GM19452 (cell line): ENCODE data around the gene PSMG4.

ENCODE experiments used
- ATAC-seq: cut with Tn5 transposase; IDR thresholded peaks from one replicate; pipeline ENCODE4 v1.9.1; 2021; ENCODE audit not compliant: unreplicated experiment

PSMG4 gene

DNA sequence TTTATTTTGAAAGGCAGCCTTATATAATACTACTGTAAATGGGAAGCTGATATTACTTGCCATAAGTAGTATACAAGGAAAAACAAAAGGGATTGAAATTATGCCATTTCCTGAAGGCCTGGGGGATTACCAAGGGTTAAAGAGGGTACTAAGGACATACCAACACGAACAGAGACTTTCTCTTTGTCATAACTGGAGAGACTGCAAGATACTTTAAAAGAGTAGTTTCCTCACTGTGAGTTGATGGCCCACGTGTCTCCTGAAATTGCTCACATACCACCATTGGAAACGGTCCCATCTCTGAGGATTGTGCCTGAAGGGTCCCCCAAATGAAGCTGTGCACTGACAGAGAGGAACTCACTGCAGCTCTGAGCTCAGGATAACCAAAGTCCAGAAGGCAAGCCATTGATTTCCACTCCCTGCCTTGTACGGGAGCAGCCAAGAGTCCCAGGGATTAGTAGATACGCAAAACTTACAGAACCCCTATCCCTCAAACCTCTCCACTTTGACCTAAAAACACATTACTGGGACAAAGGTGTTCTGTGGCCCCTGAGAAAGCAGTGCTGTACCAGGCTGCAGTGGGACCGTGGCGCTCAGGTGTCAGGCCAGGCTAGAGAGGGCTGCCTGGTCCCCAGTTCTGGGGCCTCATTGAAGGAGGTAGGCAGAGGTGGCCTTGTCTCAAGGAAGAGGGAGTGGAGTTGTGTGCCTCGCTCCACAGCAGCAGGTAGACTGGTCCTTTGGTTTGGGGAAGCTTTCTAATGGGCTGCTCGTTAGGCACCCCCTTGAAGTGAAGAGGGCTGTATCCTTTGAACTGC is 15.2 kb downstream of the PSMG4 start:
- ATAC-seq = no peak

DNA sequence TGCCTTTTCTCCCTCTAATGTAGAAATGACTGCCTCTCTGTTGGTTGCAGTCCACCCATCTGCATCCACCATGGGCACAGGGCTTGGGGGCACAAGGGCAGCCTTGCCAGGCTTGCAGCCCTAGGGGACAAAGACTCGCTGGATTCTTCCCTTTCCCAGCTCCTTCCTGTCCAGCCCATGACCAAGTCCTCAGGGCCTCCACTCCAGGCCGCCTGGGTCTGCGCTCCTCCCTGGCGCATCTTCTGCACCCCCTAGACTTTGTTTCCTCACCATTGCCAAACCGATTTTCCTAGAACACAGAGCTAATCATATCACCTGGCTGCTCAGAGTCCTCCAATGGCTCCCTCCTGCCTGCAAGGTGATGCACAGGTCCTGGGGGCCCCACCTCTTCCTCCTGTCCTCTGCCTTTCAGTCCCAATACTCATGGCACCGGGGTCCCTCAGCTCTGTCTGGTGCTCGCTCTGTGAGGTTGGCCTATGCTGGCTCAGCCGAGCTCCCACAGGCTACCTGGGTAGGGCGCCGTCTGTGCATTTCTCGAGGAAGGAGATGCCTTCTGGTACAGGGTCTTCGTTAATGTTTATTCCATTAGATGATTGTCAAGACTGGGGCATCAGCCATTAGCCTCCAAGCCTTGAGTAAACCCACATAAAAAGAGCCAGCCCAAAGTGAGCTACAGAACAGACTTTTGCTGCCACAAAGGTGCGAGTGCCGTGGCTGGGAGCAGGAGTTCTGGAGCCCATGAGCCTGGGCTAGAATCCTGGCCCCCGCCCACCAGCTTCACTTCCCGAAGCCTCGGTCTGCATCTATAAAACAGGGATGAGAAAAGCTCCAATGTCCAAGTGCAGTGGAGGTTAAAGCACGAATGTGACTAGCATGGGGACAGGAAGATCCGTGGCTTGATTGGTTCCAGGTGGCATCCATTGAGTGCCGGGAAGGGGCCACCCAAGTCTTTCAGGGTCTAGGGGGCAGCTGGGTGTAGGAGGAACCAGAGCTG is 17.7 kb downstream of the PSMG4 start:
- ATAC-seq = no peak

DNA sequence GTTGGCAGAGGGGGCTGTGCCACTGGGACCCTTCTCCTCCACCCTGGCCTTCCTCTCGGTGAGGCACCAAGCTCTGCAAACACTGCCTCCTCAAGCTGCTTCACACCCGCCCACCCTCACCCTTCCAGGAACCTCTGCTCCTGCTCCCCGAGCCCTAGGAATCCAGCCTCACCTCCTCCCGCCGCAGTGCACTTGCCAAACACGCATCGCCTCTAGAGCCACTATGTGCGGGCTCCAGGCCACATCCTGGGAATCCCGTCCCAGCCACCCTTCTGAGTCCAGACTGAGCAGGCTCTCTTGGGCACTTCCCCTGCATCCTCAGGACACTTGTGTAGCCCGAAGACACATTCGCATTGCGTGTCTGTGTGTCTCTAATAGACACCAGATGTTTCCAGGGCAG is 18.5 kb downstream of the PSMG4 start:
- no peak for ATAC-seq

DNA sequence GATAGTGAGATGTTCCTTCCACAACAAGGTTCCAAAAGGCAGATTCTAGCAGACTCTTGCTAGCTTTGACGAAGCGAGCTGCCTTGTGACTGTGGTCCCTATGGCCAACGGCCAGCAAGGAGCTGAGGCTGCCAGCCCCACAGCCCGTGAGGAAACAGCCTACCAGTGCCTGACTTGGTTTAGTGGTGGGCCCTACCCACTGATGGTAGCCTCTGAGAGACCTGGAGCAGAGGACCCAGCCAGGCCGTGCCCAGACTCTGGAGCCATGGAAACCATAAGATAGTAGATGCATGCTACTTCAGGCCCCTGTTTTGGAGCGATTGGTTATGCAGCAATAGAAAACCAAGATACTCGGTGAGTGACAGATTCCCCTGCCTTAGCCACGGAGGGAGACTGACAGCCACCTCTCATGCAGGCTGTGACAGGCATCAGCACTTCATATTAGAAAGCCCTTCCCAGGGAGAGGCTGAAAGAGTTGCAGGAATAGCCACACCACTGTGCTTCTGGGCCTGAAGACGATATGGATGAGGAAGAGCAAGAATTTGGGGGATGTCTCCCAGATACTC is 19.2 kb downstream of the PSMG4 start:
- no peak for ATAC-seq

DNA sequence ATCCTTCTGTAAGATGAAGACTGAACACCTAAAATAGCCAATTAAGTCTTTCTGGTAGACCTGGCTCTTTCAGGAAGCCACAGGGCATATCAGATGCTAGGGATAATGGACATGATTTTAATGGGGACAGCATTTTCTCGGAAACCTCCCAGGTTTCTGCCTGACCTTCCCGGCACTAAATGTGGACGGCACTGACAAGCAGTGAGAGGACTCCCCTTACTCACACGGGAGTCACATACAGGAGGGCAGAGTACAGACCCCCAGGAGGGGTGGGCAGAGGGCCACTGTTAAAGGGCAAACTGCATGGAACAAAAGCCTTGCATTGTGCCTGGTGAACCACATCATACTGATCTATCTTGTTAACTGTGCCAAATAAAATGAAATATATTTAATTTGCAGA is 19.9 kb downstream of the PSMG4 start:
- no peak for ATAC-seq

DNA sequence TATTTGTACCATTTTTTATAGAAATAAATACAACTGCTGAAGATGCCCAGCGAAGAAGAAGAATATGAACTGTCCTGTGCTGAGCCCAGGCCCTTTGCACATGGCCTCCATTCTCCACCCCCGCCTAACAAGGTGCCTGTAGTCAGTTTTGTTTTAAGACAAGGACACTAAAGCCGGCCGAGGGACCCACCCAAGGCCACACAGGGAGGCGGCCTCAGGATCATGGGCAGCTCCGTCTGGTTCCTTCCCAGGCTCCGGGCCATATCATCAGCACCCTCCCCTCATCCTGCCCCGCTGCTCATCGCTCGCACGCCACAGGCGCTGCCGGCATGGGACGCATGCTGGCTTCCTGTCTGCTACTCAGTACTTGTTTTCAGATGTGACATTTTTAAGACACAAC is 21.3 kb downstream of the PSMG4 start:
- ATAC-seq = no peak

DNA sequence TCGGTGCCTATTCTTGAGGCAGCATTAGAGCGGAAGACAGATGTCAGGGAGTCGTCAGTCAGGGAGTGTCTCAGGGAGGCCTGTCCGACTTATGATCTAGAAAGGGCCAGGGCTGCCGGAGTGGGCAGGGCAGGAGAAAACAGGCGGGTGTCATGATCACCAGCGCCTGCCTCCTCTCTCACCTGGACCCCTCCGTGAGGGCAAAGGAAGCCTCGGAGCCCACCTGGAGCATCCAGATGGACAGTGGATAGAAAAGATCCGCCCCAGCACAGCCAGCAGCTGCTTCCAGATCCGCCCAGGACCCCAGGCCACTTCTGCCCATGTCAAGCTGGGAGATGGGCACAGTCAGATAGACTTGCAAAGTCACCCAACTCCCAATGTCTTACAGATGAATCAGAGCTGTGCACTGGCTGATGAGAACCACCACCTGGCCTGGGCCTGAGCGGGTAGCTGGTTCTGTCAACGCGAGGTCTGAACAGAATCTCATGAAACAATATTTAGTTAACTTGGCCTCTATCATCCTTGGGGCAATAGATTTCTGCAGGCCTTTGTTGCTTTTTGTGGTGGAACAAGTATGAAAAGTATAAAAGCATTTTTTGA is 22.2 kb downstream of the PSMG4 start:
- ATAC-seq = no peak

DNA sequence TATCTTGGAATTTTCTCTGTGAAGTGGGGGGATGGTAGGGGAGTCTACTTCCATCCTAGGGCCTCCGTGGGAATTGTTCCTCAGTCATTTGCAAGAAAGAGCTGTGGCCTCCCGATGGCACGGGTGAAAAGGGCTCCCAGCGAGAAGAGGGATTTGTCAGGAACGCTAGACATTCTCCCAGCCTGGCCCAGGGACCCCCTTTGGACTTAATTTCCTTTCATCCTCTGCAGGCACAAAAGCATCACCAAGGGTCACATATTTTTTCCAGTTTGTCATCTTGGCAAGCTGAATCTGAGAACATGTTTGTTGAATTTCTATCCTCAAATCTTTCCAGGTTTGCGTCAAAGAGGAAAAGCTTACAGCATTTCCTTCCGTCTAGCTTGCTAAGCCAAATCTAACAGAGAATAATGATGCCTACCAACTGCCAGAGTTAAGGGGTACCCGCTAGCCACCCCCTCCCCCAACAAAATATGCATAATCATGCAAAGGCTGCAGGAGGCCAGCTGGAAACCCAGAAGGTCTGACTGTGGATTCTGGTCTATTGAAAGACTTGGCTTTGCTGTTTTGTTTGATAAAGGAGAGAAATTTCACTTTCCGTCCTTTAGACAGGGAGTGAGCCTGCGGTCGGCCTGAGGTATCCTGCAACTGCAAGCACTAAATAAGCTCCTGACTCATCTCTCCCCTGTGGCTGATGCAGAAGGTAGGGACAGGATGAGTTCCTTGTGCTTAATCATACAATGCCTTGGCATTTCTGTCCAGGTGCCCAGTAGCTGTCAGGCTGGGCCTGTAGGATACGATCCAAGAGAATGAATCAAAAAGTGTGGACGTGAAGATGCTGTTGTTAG is 23.1 kb downstream of the PSMG4 start:
- ATAC-seq = no peak

DNA sequence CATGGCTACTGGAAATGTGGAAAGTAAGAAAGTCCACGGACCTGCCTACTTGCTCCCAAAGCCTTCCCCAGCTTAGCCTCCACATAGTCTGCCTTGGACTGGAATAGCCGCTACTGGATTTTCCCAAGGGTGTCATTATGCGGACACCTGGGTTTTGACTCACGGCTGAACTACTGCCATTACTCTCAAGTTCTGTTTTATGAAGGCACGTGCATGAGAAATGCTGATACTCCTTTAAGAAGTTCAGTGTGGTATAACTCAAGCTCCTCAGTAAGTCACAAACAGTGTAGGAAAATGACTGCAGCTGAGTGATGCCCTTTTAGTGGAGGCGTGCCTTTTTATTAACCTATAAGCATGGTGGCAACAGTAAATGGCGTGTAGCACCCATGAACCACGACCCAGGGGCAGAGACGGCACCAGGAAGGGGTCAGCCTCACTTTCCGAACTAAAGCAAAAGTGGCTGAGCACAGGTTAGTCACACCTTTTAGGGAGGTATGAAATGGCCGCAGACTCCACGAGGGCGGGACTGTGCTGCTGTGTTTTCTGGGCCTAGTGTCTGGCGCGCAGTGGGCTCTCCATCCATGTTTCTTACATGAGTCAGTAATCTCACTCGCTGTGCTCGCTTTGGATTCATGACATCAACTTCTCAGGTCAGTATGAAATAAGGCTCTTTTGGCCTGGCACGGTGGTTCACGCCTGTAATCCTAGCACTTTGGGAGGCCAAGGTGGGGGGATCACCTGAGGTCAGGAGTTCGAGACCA is 23.9 kb downstream of the PSMG4 start:
- no peak for ATAC-seq

DNA sequence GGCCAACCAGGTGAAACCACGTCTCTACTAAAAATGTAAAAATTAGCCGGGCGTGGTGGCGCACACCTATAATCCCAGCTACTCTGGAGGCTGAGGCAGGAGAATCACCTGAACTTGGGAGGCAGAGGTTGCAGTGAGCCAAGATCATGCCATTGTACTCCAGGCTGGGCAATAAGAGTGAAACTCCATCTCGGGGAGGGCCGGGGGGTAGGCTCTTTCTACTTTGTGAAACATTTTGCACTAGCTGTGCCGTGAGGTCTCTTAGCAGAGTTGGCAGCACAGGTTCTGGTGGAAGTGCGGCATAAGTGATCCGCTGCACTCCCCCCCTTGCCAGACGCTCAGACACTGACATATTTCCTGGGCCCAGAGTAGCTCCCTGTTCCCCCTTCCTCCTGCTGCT is 24.5 kb downstream of the PSMG4 start:
- no peak for ATAC-seq

DNA sequence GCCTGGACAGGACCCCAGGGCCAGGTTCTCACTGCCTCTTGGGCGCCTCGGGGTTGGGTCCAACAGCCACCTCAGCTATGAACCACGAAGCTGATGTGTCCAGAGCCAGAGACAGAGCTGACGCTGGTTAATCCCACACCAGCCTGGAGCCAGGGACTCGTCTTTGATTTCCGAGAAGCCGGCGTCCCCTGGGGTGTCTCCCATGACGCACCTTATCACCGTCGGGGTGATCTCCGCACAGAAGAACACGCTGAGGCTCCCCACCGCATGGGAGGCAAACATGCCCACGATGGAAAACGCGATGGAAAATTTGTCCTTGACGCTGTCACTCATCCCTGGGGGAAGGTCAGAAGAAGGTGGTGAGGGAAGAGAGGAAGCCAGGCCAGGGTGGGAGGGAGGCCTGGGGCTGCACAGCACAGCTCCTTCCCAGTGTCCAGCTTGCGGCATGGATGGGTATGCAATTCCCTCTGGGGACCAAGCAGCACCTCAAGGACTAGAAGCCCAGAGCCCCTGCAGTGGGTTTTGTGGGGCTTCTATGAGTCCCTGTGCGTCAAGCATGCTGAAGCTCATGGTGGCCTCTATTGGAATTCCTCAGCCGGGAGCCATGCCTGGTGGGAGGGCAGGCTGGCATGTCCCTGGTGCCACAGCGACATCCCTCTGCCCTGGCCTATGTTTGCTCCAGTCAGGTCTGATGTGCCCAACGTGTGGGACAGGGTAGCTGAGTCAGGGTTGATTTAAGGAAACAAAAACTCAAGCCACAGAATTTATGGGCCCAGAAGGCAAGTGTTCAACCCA is 25.1 kb downstream of the PSMG4 start:
- ATAC-seq = no peak

DNA sequence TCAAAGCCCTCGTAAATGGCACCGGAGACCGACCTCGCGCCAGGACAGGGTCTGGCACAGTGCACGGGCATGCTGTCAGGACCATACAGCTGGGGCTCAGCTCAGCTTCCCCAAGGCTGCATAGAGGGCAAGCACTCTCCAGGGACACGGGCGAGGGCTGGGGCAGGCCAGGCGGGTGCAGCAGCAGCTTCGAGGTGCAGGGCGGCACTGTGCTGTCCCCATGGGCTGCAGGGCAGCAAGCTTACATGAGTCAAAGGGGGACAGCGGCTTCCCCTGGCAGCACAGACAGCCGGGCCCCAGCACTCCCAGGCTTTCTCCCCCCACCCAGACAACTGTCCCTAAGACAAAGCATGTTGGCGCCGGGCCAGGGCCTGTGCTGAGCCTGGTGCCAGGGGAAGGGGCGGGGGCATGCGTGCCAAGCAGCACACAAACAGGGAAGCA is 25.7 kb downstream of the PSMG4 start:
- ATAC-seq = no peak

DNA sequence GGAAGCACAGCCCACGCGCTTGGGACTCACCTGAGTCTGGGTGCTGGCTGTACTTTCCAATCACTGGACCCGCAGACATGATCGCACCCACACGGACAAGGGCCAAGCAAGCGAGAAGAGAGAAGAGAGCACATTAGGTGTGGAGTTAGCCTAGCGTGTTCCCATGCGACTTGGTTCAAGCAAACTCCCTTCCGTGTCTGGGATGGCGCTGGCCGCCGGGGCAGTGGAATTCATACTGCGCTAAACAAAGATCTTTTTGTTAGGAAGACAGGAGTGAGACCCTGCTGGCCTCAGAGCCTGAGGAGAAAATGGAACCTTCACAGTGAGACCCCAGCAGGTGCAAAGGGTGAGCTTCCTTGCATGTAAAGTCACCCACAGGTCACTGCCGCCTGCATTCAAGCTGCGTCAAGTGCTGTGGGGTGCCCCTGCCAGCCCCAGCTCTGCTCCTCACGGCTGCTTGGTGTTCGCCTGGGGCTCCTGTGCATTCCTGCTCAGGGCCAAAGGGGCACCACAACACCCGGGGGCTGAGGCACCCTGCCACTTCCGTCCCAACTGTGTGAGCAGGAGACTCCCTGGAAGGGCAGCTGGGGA is 26.4 kb downstream of the PSMG4 start:
- no peak for ATAC-seq

DNA sequence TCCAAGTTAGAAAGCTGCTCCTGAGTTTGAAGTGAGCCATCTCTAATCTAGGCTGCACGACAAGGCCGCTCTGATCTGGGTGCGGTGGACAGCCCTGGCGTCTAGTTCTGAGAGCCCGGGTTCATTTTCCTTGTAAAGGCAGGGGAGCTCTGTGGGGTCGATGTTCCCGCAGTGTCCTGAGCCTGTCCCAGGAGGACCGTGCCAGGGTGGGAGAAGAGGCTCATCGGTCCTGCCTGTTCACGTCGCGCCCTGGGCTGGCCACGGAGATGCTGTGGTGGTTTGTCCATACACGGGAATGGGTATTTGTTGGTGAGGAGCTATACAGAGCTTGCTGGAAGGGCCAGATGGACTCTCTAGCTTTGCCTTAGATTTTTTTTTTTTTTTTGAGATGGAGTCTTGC is 27.0 kb downstream of the PSMG4 start:
- ATAC-seq = no peak

DNA sequence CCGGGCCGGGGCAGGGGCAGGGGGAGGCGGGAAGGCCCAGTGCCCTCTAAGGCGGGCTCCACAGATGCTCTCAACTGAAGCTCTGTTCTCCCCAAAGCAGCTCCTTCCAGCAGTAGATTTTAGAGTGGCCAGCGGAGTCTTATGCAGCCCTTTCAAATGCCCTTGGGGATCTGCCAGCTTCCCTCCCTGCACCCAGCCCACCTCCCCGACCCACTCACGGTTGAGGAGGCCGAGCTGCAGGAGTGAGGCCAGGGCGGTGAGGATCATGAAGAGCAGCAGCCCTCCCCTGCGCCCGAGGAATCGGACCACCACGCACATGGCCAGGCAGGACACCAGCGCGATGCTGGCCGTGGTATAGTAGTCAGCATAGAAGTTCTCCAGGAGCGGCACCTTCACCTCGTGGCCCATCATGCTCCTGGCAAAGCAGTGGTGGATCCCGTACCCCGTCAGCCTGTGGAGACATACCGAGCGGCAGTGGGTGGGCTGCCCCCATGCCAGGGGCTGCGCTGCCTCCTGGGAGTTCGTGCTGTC is 28.0 kb downstream of the PSMG4 start:
- ATAC-seq = no peak

DNA sequence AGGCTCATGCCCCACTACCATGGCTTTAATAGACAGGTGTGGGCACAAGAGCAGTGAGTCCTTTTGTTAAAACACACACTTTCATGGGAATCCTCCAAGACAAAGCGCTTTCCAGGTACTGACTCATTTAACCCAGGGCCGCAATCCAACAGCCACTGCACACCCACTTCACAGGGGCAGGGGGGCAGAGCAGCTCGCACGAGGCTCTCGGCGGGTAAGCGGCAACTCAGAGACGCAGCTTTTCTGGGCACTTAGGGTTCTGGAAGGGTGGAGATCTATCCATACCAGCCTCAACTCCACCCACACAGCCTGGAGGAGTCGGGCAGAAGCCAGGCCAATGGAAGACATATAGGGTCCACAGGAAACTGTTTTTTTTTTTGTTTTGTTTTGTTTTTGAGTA is 28.6 kb downstream of the PSMG4 start:
- no peak for ATAC-seq

DNA sequence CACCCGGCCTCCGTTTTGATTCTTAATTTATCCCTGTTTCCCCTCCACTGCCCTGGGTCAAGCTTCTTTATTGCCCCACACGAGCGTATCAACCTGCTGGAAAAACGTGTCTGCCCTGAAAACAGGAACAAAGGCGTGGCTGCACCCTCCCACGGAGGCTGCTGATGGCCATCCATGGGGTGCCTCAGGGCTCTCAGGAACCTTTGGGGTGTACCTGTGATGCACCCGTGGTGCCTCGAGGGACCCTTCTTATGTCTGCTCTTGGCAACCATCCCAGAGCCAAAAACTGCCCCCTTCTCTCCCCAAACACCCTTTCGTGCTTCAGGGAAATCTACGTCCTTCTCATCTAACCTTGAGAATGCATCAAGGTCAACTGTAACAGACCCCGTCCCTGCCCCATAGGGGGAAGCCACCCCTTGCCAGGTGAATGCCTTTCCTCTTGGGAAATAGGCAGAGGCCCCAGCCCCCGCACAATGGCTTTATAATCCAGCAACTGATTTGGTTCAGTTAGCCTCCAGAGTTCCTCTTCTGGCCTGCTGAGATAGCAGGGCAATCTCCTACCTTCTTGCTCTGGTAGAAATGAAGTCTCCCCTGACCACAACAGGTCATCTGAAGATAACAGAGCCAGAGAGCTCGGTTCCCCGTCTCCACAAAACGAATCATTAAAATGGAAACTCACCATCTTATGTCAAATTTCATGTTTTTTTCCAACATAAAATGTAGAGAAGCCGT is 29.4 kb downstream of the PSMG4 start:
- no peak for ATAC-seq
